Lower leg skin (tissue), 3 donors: ENCODE data around the gene OPA3.

Source experiments
- CTCF ChIP-seq, 3 donors: fragments of 450-650 bp; IDR thresholded peaks; one replicate each; pipeline ENCODE4 v1.5.1; 2016; ENCODE audit warnings: antibody characterized with exemption in 3 of 3, mild to moderate bottlenecking in 3 of 3, moderate library complexity in 2 of 3
- POLR2A ChIP-seq, 2 donors: fragments of 450-650 bp; IDR thresholded peaks; one replicate each; pipeline ENCODE4 v1.6.1; 2016 to 2017; ENCODE audit warnings: antibody characterized with exemption in 2 of 2, mild to moderate bottlenecking in 1 of 2, moderate library complexity in 1 of 2

- TF ChIP-seq CTCF (IDR thresholded peaks at IDR 0.05) (no peak), POLR2A (IDR thresholded peaks at IDR 0.05) (no peak)
Measured at GRCh38 chr19:45623984-45624383, 39.4 kb upstream of the OPA3 start.
